ENCODE data around the gene FARS2.

DNA sequence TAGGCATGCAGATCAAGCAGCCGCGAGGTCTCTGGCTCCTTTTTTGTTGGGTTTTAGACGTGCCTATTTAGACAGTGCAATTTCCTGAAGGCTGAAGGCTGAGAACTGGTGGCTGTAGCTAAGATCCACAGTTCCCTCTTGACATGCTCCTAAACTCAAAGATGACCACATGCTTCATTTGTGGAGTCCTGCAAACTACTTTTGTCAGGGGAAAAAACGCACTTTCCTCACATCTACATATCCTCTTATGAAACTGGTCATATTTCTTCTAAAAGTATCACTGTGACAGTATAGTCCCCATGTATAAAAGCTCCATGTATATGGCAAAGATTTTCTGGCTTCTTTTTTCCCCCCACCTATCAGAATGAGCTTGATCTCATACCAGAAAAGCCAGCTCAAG lies 31.2 kb upstream of the FARS2 start:
- TF ChIP-seq, protein P1, sequence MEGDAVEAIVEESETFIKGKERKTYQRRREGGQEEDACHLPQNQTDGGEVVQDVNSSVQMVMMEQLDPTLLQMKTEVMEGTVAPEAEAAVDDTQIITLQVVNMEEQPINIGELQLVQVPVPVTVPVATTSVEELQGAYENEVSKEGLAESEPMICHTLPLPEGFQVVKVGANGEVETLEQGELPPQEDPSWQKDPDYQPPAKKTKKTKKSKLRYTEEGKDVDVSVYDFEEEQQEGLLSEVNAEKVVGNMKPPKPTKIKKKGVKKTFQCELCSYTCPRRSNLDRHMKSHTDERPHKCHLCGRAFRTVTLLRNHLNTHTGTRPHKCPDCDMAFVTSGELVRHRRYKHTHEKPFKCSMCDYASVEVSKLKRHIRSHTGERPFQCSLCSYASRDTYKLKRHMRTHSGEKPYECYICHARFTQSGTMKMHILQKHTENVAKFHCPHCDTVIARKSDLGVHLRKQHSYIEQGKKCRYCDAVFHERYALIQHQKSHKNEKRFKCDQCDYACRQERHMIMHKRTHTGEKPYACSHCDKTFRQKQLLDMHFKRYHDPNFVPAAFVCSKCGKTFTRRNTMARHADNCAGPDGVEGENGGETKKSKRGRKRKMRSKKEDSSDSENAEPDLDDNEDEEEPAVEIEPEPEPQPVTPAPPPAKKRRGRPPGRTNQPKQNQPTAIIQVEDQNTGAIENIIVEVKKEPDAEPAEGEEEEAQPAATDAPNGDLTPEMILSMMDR (IDR thresholded peaks at IDR 0.05), result no peak
- no peak for TF ChIP-seq POLR2A (IDR thresholded peaks at IDR 0.05; ENCODE audit: low read depth)
